Smooth muscle cell (in vitro differentiated cells): Measurements from ENCODE around the gene ZBTB40. TPM values are rescaled to one million over a fixed set of nuclear protein-coding genes. Genes with fewer than 3 reads are reported as not detected.

ENCODE experiments used
- DNase-seq: peaks from one replicate; lab custom pipeline; 2025; ENCODE audit not compliant: unreplicated experiment; lab: John Stamatoyannopoulos, UW
- H2AFZ ChIP-seq: fragments of 200-600 bp; sonication (generic); 2 replicates; pipeline ENCODE4 v1.6.0; 2016; ENCODE audit warnings: antibody characterized with exemption, low read depth, mild to moderate bottlenecking
- H3F3A ChIP-seq: fragments of 200-600 bp; sonication (generic); 2 replicates; pipeline ENCODE4 v1.6.0; 2017; ENCODE audit warnings: antibody characterized with exemption, low read depth
- H3K27ac ChIP-seq: fragments of 200-600 bp; sonication (generic); 2 replicates; pipeline ENCODE4 v1.5.1; 2016; ENCODE audit warnings: low read depth, mild to moderate bottlenecking
- H3K27me3 ChIP-seq: fragments of 200-600 bp; sonication (generic); 2 replicates; pipeline ENCODE4 v1.6.1; 2016; ENCODE audit warnings: low read depth, mild to moderate bottlenecking
- H3K36me3 ChIP-seq: fragments of 200-600 bp; sonication (generic); 2 replicates; pipeline ENCODE4 v1.5.1; 2016; ENCODE audit warnings: low read depth
- H3K4me1 ChIP-seq: fragments of 200-600 bp; sonication (generic); 2 replicates; pipeline ENCODE4 v1.5.1; 2016; ENCODE audit warnings: low read depth
- H3K4me2 ChIP-seq: fragments of 200-600 bp; sonication (generic); 2 replicates; pipeline ENCODE4 v1.6.0; 2016; ENCODE audit warnings: mild to moderate bottlenecking
- H3K4me3 ChIP-seq: fragments of 200-600 bp; sonication (generic); 2 replicates; pipeline ENCODE4 v1.5.1; 2016; ENCODE audit warnings: mild to moderate bottlenecking
- H3K79me2 ChIP-seq: fragments of 200-600 bp; sonication (generic); 2 replicates; pipeline ENCODE4 v1.6.0; 2016; ENCODE audit warnings: low read depth, mild to moderate bottlenecking
- H3K9ac ChIP-seq: fragments of 200-600 bp; sonication (generic); 2 replicates; pipeline ENCODE4 v1.6.0; 2016; ENCODE audit warnings: low read depth
- H3K9me3 ChIP-seq: fragments of 200-600 bp; sonication (generic); replicated peaks from 2 replicates; pipeline ENCODE4 v1.5.1; 2016; ENCODE audit warnings: low read depth
- H4K20me1 ChIP-seq: fragments of 200-600 bp; sonication (generic); 2 replicates; pipeline ENCODE4 v1.6.0; 2016; ENCODE audit warnings: low read depth
- CTCF ChIP-seq: fragments of 200-600 bp; sonication (generic); IDR thresholded peaks from 2 replicates; pipeline ENCODE4 v1.5.1; 2017; ENCODE audit warnings: borderline replicate concordance, mild to moderate bottlenecking, antibody characterized with exemption; ENCODE audit not compliant: insufficient read depth, poor library complexity, severe bottlenecking
- WGBS: methylation state at CpG from one replicate; pipeline ENCODE4 v1.1.7; 2016; ENCODE audit warnings: low lambda C conversion rate; 5-methylcytosine and 5-hydroxymethylcytosine counted together
- polyA plus RNA-seq: library from polyadenylated mRNA; unstranded; fragments of >200 nt; fragmentation: Nextera tagmentation; extraction: Ambion mirVana; gene quantifications from 2 replicates; pipeline ENCODE4 v1.2.1, GENCODE V29; 2016
- total RNA-seq: library from RNA; depleted of rRNA; stranded (reverse); fragments of >200 nt; gene quantifications from 2 replicates; pipeline ENCODE4 v1.2.3, GENCODE V29; 2014

ZBTB40 gene
- total and polyA plus RNA-seq, 2 experiments from 2014 or later: 4.1 to 14.6 TPM

- H3K79me2 ChIP-seq: peaks cover 15% of the 10 kb centered on the region
- peaks cover 10% of the 10 kb centered on the region for H3K36me3 ChIP-seq
- no peak overlapping the region for H3K4me2 ChIP-seq
- H3K4me3 ChIP-seq: no peak overlapping the region
- H3F3A ChIP-seq: no peaks in the 10 kb centered on the region
- 94% methylated on average over 2 of the region's 2 CpGs for WGBS
- TF ChIP-seq CTCF: no peak
- peaks cover 11% of the 10 kb centered on the region for H3K4me1 ChIP-seq
- no peak overlapping the region for H3K27ac ChIP-seq
- H4K20me1 ChIP-seq: peaks cover 98% of the 10 kb centered on the region
- no peaks in the 10 kb centered on the region for H3K27me3 ChIP-seq
- H3K9ac ChIP-seq: no peak overlapping the region
- no peaks in the 10 kb centered on the region for H3K9me3 ChIP-seq
- DNase-seq: no peak
- H2AFZ ChIP-seq: no peak overlapping the region
Measured at GRCh38 chr1:22490309-22490708, 38.7 kb downstream of the ZBTB40 start.

- WGBS: 96% methylated on average over 10 of the region's 10 CpGs
- no peak for TF ChIP-seq CTCF
- no peaks in the 10 kb centered on the region for H3K9me3 ChIP-seq
- H3K4me2 ChIP-seq: no peak overlapping the region
- H4K20me1 ChIP-seq: peaks cover 96% of the 10 kb centered on the region
- no peak overlapping the region for H3K27ac ChIP-seq
- H3K9ac ChIP-seq: no peak overlapping the region
- no peaks in the 10 kb centered on the region for H3K27me3 ChIP-seq
- H3K4me1 ChIP-seq: peaks cover 9% of the 10 kb centered on the region
- H2AFZ ChIP-seq: no peak overlapping the region
- H3F3A ChIP-seq: no peaks in the 10 kb centered on the region
- H3K79me2 ChIP-seq: no peaks in the 10 kb centered on the region
- no peak overlapping the region for H3K4me3 ChIP-seq
- H3K36me3 ChIP-seq: peaks cover 10% of the 10 kb centered on the region
- no peak for DNase-seq
Measured at GRCh38 chr1:22491995-22492715, 40.5 kb downstream of the ZBTB40 start.

GRCh38 chr1:22494144-22494543 is 42.5 kb downstream of the ZBTB40 start:
- Histone ChIP-seq H3K27ac (no peak overlapping the region), H3K4me2 (no peak overlapping the region), H2AFZ (no peak overlapping the region), H3K36me3 (peaks cover 10% of the 10 kb centered on the region), H3K9ac (no peak overlapping the region), H3K4me3 (no peak overlapping the region), H3K9me3 (no peaks in the 10 kb centered on the region), H3K27me3 (no peaks in the 10 kb centered on the region), H4K20me1 (peaks cover 96% of the 10 kb centered on the region), H3K4me1 (no peaks in the 10 kb centered on the region), H3F3A (no peaks in the 10 kb centered on the region), H3K79me2 (no peaks in the 10 kb centered on the region)
- TF ChIP-seq CTCF: no peak
- WGBS: 97% methylated on average over 2 of the region's 2 CpGs
- no peak for DNase-seq
